Measurements from ENCODE around the gene ZNF280D.

The ZNF280D gene

GRCh38 chr15:56759450-56759845, 26.1 kb upstream of the ZNF280D start:
- no peak overlapping the region for H2BK15ac ChIP-seq (ENCODE audit: low read depth, poor library complexity, severe bottlenecking)
- H3K4me2 ChIP-seq (ENCODE audit: low read length, poor library complexity, severe bottlenecking), result no peak overlapping the region
- no peak overlapping the region for H3K23ac ChIP-seq (ENCODE audit: low read length in 2 of 2)
- DNase-seq, result peak; percentile 89
- H2BK12ac ChIP-seq (ENCODE audit: low read length in 2 of 2), result no peak overlapping the region
- H2AFZ ChIP-seq (ENCODE audit: low read depth, low read length), result no peak overlapping the region
- H4K8ac ChIP-seq (ENCODE audit: low read length), result no peak overlapping the region
- H3K27me3 ChIP-seq (ENCODE audit: control insufficient read depth in 1 of 2, insufficient read depth in 1 of 2, low read length in 2 of 2), result no peaks in the 10 kb centered on the region
- H3K36me3 ChIP-seq (ENCODE audit: control insufficient read depth in 1 of 2, insufficient read depth in 2 of 2, low read depth in 1 of 2, low read length in 2 of 2), result no peaks in the 10 kb centered on the region
- no peak overlapping the region for H3K9ac ChIP-seq (ENCODE audit: low read length)
- H3K18ac ChIP-seq (ENCODE audit: low read depth in 1 of 2, low read length in 2 of 2), result peak overlapping the region in 1 of 2 experiments; percentile 52
- H3K14ac ChIP-seq (ENCODE audit: low read length in 2 of 2), result no peak overlapping the region
- no peak overlapping the region for H2AK5ac ChIP-seq (ENCODE audit: low read length, severe bottlenecking)
- no peak overlapping the region for H3K4ac ChIP-seq (ENCODE audit: low read depth in 1 of 2, low read length in 2 of 2)
- H3K27ac ChIP-seq (ENCODE audit: low read length, poor library complexity, severe bottlenecking), result peak overlapping the region; percentile 26
- H3K9me3 ChIP-seq (ENCODE audit: control insufficient read depth, low read length), result no peaks in the 10 kb centered on the region
- H2BK120ac ChIP-seq (ENCODE audit: low read depth, low read length), result no peak overlapping the region
- no peak overlapping the region for H2BK5ac ChIP-seq (ENCODE audit: low read depth, low read length, poor library complexity, severe bottlenecking)
- H4K91ac ChIP-seq (ENCODE audit: low read length), result no peak overlapping the region
- no peaks in the 10 kb centered on the region for H3K79me1 ChIP-seq (replicated peaks; ENCODE audit: low read length, poor library complexity, severe bottlenecking)
- peaks cover 2% of the 10 kb centered on the region for H3K4me1 ChIP-seq (ENCODE audit: control insufficient read depth, insufficient read depth, low read depth, low read length)
- no peak overlapping the region for H3K4me3 ChIP-seq (ENCODE audit: insufficient read depth in 1 of 2, low read depth in 1 of 2, low read length in 2 of 2)
- WGBS, result 85% methylated on average over 4 of the region's 5 CpGs

- no peaks in the 10 kb centered on the region for H3K79me1 ChIP-seq (replicated peaks; ENCODE audit: low read length, poor library complexity, severe bottlenecking)
- H4K91ac ChIP-seq (ENCODE audit: low read length), result no peak overlapping the region
- H2BK120ac ChIP-seq (ENCODE audit: low read depth, low read length), result no peak overlapping the region
- DNase-seq, result peak; percentile 50
- H2AFZ ChIP-seq (ENCODE audit: low read depth, low read length), result no peak overlapping the region
- no peak overlapping the region for H3K4ac ChIP-seq (ENCODE audit: low read depth in 1 of 2, low read length in 2 of 2)
- no peak overlapping the region for H3K23ac ChIP-seq (ENCODE audit: low read length in 2 of 2)
- H3K14ac ChIP-seq (ENCODE audit: low read length in 2 of 2), result no peak overlapping the region
- H3K27ac ChIP-seq (ENCODE audit: low read length, poor library complexity, severe bottlenecking), result peak overlapping the region; percentile 26
- no peaks in the 10 kb centered on the region for H3K27me3 ChIP-seq (ENCODE audit: control insufficient read depth in 1 of 2, insufficient read depth in 1 of 2, low read length in 2 of 2)
- H3K4me2 ChIP-seq (ENCODE audit: low read length, poor library complexity, severe bottlenecking), result no peak overlapping the region
- 92% methylated on average over 2 of the region's 2 CpGs for WGBS
- no peaks in the 10 kb centered on the region for H3K36me3 ChIP-seq (ENCODE audit: control insufficient read depth in 1 of 2, insufficient read depth in 2 of 2, low read depth in 1 of 2, low read length in 2 of 2)
- H2BK15ac ChIP-seq (ENCODE audit: low read depth, poor library complexity, severe bottlenecking), result no peak overlapping the region
- no peak overlapping the region for H3K9ac ChIP-seq (ENCODE audit: low read length)
- no peaks in the 10 kb centered on the region for H3K9me3 ChIP-seq (ENCODE audit: control insufficient read depth, low read length)
- no peak overlapping the region for H4K8ac ChIP-seq (ENCODE audit: low read length)
- H2AK5ac ChIP-seq (ENCODE audit: low read length, severe bottlenecking), result no peak overlapping the region
- H3K4me1 ChIP-seq (ENCODE audit: control insufficient read depth, insufficient read depth, low read depth, low read length), result peaks cover 2% of the 10 kb centered on the region
- no peak overlapping the region for H2BK5ac ChIP-seq (ENCODE audit: low read depth, low read length, poor library complexity, severe bottlenecking)
- peak overlapping the region in 1 of 2 experiments; percentile 52 for H3K18ac ChIP-seq (ENCODE audit: low read depth in 1 of 2, low read length in 2 of 2)
- H2BK12ac ChIP-seq (ENCODE audit: low read length in 2 of 2), result no peak overlapping the region
- no peak overlapping the region for H3K4me3 ChIP-seq (ENCODE audit: insufficient read depth in 1 of 2, low read depth in 1 of 2, low read length in 2 of 2)
Observed at GRCh38 chr15:56758770-56759449, 25.6 kb upstream of the ZNF280D start.

DNA sequence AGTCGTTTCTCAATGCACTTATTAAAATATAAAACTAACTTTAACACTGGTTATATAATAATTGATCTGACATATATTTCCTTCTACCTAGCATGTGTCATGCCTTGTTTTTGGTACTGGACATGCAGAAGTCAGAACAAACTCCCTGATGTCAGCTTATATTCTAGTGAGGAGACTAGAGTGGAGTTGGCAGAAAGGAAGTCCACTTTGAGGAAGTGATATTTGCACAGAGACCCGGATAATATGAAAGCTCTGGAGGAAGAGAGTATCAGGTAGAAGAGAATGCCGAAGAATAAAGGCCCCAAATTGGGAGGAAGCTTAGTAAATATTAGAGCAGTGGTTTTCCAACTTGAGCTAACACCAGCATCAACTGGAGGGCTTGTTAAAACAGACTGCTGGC, 24.6 kb upstream of the ZNF280D start:
- no peaks in the 10 kb centered on the region for H3K79me1 ChIP-seq (replicated peaks; ENCODE audit: low read length, poor library complexity, severe bottlenecking)
- peak overlapping the region in 1 of 2 experiments; percentile 28 for H3K4ac ChIP-seq (ENCODE audit: low read depth in 1 of 2, low read length in 2 of 2)
- H3K23ac ChIP-seq (ENCODE audit: low read length in 2 of 2), result no peak overlapping the region
- 88% methylated on average over 2 of the region's 3 CpGs for WGBS
- no peak overlapping the region for H2BK5ac ChIP-seq (ENCODE audit: low read depth, low read length, poor library complexity, severe bottlenecking)
- H3K18ac ChIP-seq (ENCODE audit: low read depth in 1 of 2, low read length in 2 of 2), result no peak overlapping the region
- H3K9ac ChIP-seq (ENCODE audit: low read length), result no peak overlapping the region
- DNase-seq, result no peak
- no peaks in the 10 kb centered on the region for H3K36me3 ChIP-seq (ENCODE audit: control insufficient read depth in 1 of 2, insufficient read depth in 2 of 2, low read depth in 1 of 2, low read length in 2 of 2)
- H3K4me1 ChIP-seq (ENCODE audit: control insufficient read depth, insufficient read depth, low read depth, low read length), result peaks cover 2% of the 10 kb centered on the region
- H3K27ac ChIP-seq (ENCODE audit: low read length, poor library complexity, severe bottlenecking), result no peak overlapping the region
- H3K9me3 ChIP-seq (ENCODE audit: control insufficient read depth, low read length), result no peaks in the 10 kb centered on the region
- no peak overlapping the region for H2AFZ ChIP-seq (ENCODE audit: low read depth, low read length)
- no peak overlapping the region for H2BK12ac ChIP-seq (ENCODE audit: low read length in 2 of 2)
- no peak overlapping the region for H2BK120ac ChIP-seq (ENCODE audit: low read depth, low read length)
- no peak overlapping the region for H4K91ac ChIP-seq (ENCODE audit: low read length)
- H3K27me3 ChIP-seq (ENCODE audit: control insufficient read depth in 1 of 2, insufficient read depth in 1 of 2, low read length in 2 of 2), result no peaks in the 10 kb centered on the region
- no peak overlapping the region for H2BK15ac ChIP-seq (ENCODE audit: low read depth, poor library complexity, severe bottlenecking)
- H2AK5ac ChIP-seq (ENCODE audit: low read length, severe bottlenecking), result peak overlapping the region; percentile 97
- no peak overlapping the region for H3K4me3 ChIP-seq (ENCODE audit: insufficient read depth in 1 of 2, low read depth in 1 of 2, low read length in 2 of 2)
- no peak overlapping the region for H3K4me2 ChIP-seq (ENCODE audit: low read length, poor library complexity, severe bottlenecking)
- H3K14ac ChIP-seq (ENCODE audit: low read length in 2 of 2), result peak overlapping the region in 1 of 2 experiments; percentile 44
- no peak overlapping the region for H4K8ac ChIP-seq (ENCODE audit: low read length)

DNA sequence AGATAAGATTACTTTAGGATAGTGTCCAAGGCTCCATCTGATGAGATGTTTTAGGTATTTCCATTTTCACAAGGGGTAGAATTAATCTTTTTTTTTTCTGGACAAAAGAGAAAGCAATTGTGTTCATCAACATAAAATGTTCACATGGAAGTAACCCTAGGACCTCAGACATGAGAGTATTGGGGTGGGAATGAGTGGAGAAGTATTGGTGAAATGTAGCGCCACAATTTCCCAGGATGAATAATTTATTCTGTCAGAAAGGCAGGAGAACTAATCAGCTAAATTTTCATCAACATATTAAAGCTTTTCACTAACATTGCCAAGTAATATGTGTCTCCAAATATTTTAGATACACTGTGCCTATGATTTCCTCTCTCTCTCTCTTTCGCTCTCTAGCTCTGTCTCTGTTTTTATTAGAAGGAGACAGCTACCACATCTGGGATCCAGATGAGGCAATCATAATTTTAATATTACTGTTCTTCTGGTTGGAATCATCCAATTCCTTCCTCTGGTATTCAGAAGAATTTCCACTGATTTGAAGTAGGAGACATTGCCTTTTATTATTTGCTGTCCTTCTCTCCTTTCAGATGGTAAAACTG, 21.6 kb upstream of the ZNF280D start:
- Histone ChIP-seq H3K18ac (ENCODE audit: low read depth in 1 of 2, low read length in 2 of 2) (no peak overlapping the region), H3K9me3 (ENCODE audit: control insufficient read depth, low read length) (no peaks in the 10 kb centered on the region), H2BK5ac (ENCODE audit: low read depth, low read length, poor library complexity, severe bottlenecking) (no peak overlapping the region), H3K36me3 (ENCODE audit: control insufficient read depth in 1 of 2, insufficient read depth in 2 of 2, low read depth in 1 of 2, low read length in 2 of 2) (no peaks in the 10 kb centered on the region), H2AFZ (ENCODE audit: low read depth, low read length) (no peak overlapping the region), H3K79me1 (replicated peaks; ENCODE audit: low read length, poor library complexity, severe bottlenecking) (no peaks in the 10 kb centered on the region), H3K4me2 (ENCODE audit: low read length, poor library complexity, severe bottlenecking) (no peak overlapping the region), H2BK120ac (ENCODE audit: low read depth, low read length) (no peak overlapping the region), H2BK12ac (ENCODE audit: low read length in 2 of 2) (no peak overlapping the region), H3K27ac (ENCODE audit: low read length, poor library complexity, severe bottlenecking) (no peak overlapping the region), H3K14ac (ENCODE audit: low read length in 2 of 2) (no peak overlapping the region), H3K23ac (ENCODE audit: low read length in 2 of 2) (no peak overlapping the region), H3K4ac (ENCODE audit: low read depth in 1 of 2, low read length in 2 of 2) (no peak overlapping the region), H3K27me3 (ENCODE audit: control insufficient read depth in 1 of 2, insufficient read depth in 1 of 2, low read length in 2 of 2) (no peaks in the 10 kb centered on the region), H3K9ac (ENCODE audit: low read length) (peak overlapping the region; percentile 31), H2AK5ac (ENCODE audit: low read length, severe bottlenecking) (no peak overlapping the region), H4K91ac (ENCODE audit: low read length) (no peak overlapping the region), H3K4me1 (ENCODE audit: control insufficient read depth, insufficient read depth, low read depth, low read length) (peaks cover 2% of the 10 kb centered on the region), H2BK15ac (ENCODE audit: low read depth, poor library complexity, severe bottlenecking) (no peak overlapping the region), H3K4me3 (ENCODE audit: insufficient read depth in 1 of 2, low read depth in 1 of 2, low read length in 2 of 2) (no peak overlapping the region), H4K8ac (ENCODE audit: low read length) (no peak overlapping the region)
- WGBS, result 100% methylated on average over 1 of the region's 2 CpGs
- no peak for DNase-seq

Measured in mesenchymal stem cell (in vitro differentiated cells and primary cell).